ENCODE measurements around the gene QPRT. TPM values are rescaled to one million over a fixed set of nuclear protein-coding genes. Genes with fewer than 3 reads are reported as not detected.

Gene QPRT
- total and polyA plus RNA-seq, 2 donors (not counting 1 experiment from before 2014, with no cell fraction given), result 0.06 to 0.22 TPM

- TF ChIP-seq CTCF (IDR thresholded peaks at IDR 0.05) (no peak), EZH2 (IDR thresholded peaks at IDR 0.05; ENCODE audit: borderline replicate concordance, insufficient read depth, low read depth, low read length, poor library complexity, severe bottlenecking) (no peak)
- H3K4me3 ChIP-seq (ENCODE audit: control extremely low read depth in 1 of 5, extremely low read depth in 1 of 5, insufficient read depth in 1 of 5, low read depth in 2 of 5, low read length in 4 of 5), result no peak overlapping the region
- WGBS (ENCODE audit: insufficient coverage), result 98% methylated on average over 21 of the region's 21 CpGs
Measured at GRCh38 chr16:29696881-29697331, 17.9 kb downstream of the QPRT start.

GRCh38 chr16:29697391-29697790, 18.4 kb downstream of the QPRT start:
- H3K9ac ChIP-seq (ENCODE audit: low read length), result no peak overlapping the region
- Mint-ChIP-seq H3K9me3 (ENCODE audit: insufficient read depth) (peaks cover 3% of the 10 kb centered on the region), H3K4me1 (peaks cover 18% of the 10 kb centered on the region), H3K27me3 (no peaks in the 10 kb centered on the region), H3K27ac (no peak overlapping the region), H3K4me3 (no peak overlapping the region)
- no peak overlapping the region for H3K4me3 ChIP-seq (ENCODE audit: control extremely low read depth in 1 of 5, extremely low read depth in 1 of 5, insufficient read depth in 1 of 5, low read depth in 2 of 5, low read length in 4 of 5)
- ATAC-seq (ENCODE audit: low read depth), result no peak
- H3K9me3 ChIP-seq (ENCODE audit: control extremely low read depth in 1 of 3, control insufficient read depth in 2 of 3, insufficient read depth in 1 of 3, low read length in 2 of 3), result peaks cover 0 to 38% (median 10%) of the 10 kb centered on the region in 3 donors
- TF ChIP-seq EZH2 (IDR thresholded peaks at IDR 0.05; ENCODE audit: borderline replicate concordance, insufficient read depth, low read depth, low read length, poor library complexity, severe bottlenecking) (no peak), CTCF (IDR thresholded peaks at IDR 0.05) (no peak)
- peaks cover 13 to 22% of the 10 kb centered on the region in 2 donors for H3K4me1 ChIP-seq (ENCODE audit: control insufficient read depth in 2 of 2, insufficient read depth in 2 of 2, low read length in 2 of 2)
- POLR2A ChIA-PET, result interaction anchor here (0.6 to 0.7 kb wide), 2 partner anchors 105 to 543 kb away, joined by 3 to 4 read pairs; no protein-coding TSS in a partner anchor
- H2AFZ ChIP-seq (ENCODE audit: insufficient read depth, low read depth, low read length, poor library complexity, severe bottlenecking), result no peak overlapping the region
- H3K36me3 ChIP-seq (replicated peaks in 1 of 2; ENCODE audit: control extremely low read depth in 1 of 2, control insufficient read depth in 1 of 2, extremely low read depth in 1 of 2, insufficient read depth in 2 of 2, low read length in 1 of 2), result no peaks in the 10 kb centered on the region
- no peaks in the 10 kb centered on the region for H4K20me1 ChIP-seq (ENCODE audit: control insufficient read depth, insufficient read depth, low read length, poor library complexity, severe bottlenecking)
- H3K27me3 ChIP-seq (replicated peaks in 1 of 4; ENCODE audit: control extremely low read depth in 1 of 4, control insufficient read depth in 3 of 4, insufficient read depth in 4 of 4, low read length in 3 of 4), result no peaks in the 10 kb centered on the region
- WGBS (ENCODE audit: insufficient coverage), result 88% methylated on average over 6 of the region's 7 CpGs
- no peaks in the 10 kb centered on the region for H3K79me2 ChIP-seq (ENCODE audit: control insufficient read depth, insufficient read depth, low read length)
- intact Hi-C loops (cut with micrococcal nuclease), result loop anchor here (10.0 kb wide), 1 partner anchor 207 kb away; the partner anchor contains the start of gene ASPHD1
- DNase-seq, result no peak
- CTCF ChIA-PET, result interaction anchor here (1.0 kb wide), 1 partner anchor 9 kb away, joined by 3 read pairs; no protein-coding TSS in a partner anchor
- no peak overlapping the region for H3K4me2 ChIP-seq (replicated peaks; ENCODE audit: low read depth, low read length, poor library complexity, severe bottlenecking)
- H3K27ac ChIP-seq (ENCODE audit: low read length in 2 of 2), result no peak overlapping the region

More at GRCh38 chr16:29696881-29697331, 17.9 kb downstream of the QPRT start:
- no peak overlapping the region for H3K9ac ChIP-seq (ENCODE audit: low read length)
- no peak overlapping the region for H3K4me2 ChIP-seq (replicated peaks; ENCODE audit: low read depth, low read length, poor library complexity, severe bottlenecking)
- H3K9me3 ChIP-seq (ENCODE audit: control extremely low read depth in 1 of 3, control insufficient read depth in 2 of 3, insufficient read depth in 1 of 3, low read length in 2 of 3), result peaks cover 0 to 40% (median 10%) of the 10 kb centered on the region in 3 donors
- CTCF ChIA-PET, result interaction anchor here (1.0 to 1.2 kb wide), 2 partner anchors 9 to 151 kb away, joined by 3 read pairs; no protein-coding TSS in a partner anchor
- no peaks in the 10 kb centered on the region for H4K20me1 ChIP-seq (ENCODE audit: control insufficient read depth, insufficient read depth, low read length, poor library complexity, severe bottlenecking)
- no peak overlapping the region for H3K4me3 Mint-ChIP-seq
- POLR2A ChIA-PET, result no interaction called here
- no peak overlapping the region for H3K27ac ChIP-seq (ENCODE audit: low read length in 2 of 2)
- no peaks in the 10 kb centered on the region for H3K36me3 ChIP-seq (replicated peaks in 1 of 2; ENCODE audit: control extremely low read depth in 1 of 2, control insufficient read depth in 1 of 2, extremely low read depth in 1 of 2, insufficient read depth in 2 of 2, low read length in 1 of 2)
- DNase-seq (no peak), ATAC-seq (ENCODE audit: low read depth) (no peak)
- peaks cover 3% of the 10 kb centered on the region for H3K9me3 Mint-ChIP-seq (ENCODE audit: insufficient read depth)
- no peak overlapping the region for H2AFZ ChIP-seq (ENCODE audit: insufficient read depth, low read depth, low read length, poor library complexity, severe bottlenecking)
- peaks cover 8 to 19% of the 10 kb centered on the region in 2 donors for H3K4me1 ChIP-seq (ENCODE audit: control insufficient read depth in 2 of 2, insufficient read depth in 2 of 2, low read length in 2 of 2)
- no peaks in the 10 kb centered on the region for H3K27me3 ChIP-seq (replicated peaks in 1 of 4; ENCODE audit: control extremely low read depth in 1 of 4, control insufficient read depth in 3 of 4, insufficient read depth in 4 of 4, low read length in 3 of 4)
- H3K79me2 ChIP-seq (ENCODE audit: control insufficient read depth, insufficient read depth, low read length), result no peaks in the 10 kb centered on the region
- no peaks in the 10 kb centered on the region for H3K27me3 Mint-ChIP-seq
- intact Hi-C loops (cut with micrococcal nuclease), result loop anchor here (10.0 kb wide), 1 partner anchor 208 kb away; the partner anchor contains the start of gene ASPHD1
- peaks cover 13% of the 10 kb centered on the region for H3K4me1 Mint-ChIP-seq
- no peak overlapping the region for H3K27ac Mint-ChIP-seq

All from B cell (primary cell).